ENCODE results near the gene CNTNAP2. TPM values are rescaled to one million over a fixed set of nuclear protein-coding genes. Genes with fewer than 3 reads are reported as not detected.

The CNTNAP2 gene
- total RNA-seq, 1 donor from 2014 or later, result 0.48 TPM

- DNase-seq, result peak; percentile 83
Measured at GRCh38 chr7:148356303-148356702, 2239.7 kb downstream of the CNTNAP2 start.

GRCh38 chr7:148362541-148362940 is 2245.9 kb downstream of the CNTNAP2 start:
- intact Hi-C loops (cut with DNase I), result no loop called here
- no peak for DNase-seq
- ATAC-seq (ENCODE audit: poor library complexity), result no peak

More at GRCh38 chr7:148356303-148356702, 2239.7 kb downstream of the CNTNAP2 start:
- ATAC-seq (ENCODE audit: poor library complexity), result peak; percentile 91
- intact Hi-C loops (cut with DNase I), result no loop called here

GRCh38 chr7:148367731-148368475 is 2251.3 kb downstream of the CNTNAP2 start:
- DNase-seq (no peak), ATAC-seq (ENCODE audit: poor library complexity) (no peak)
- intact Hi-C loops (cut with DNase I), result no loop called here

- ATAC-seq (ENCODE audit: poor library complexity), result no peak
- DNase-seq, result no peak
- intact Hi-C loops (cut with DNase I), result no loop called here
Measured at GRCh38 chr7:148368562-148368961, 2252.0 kb downstream of the CNTNAP2 start.

DNA sequence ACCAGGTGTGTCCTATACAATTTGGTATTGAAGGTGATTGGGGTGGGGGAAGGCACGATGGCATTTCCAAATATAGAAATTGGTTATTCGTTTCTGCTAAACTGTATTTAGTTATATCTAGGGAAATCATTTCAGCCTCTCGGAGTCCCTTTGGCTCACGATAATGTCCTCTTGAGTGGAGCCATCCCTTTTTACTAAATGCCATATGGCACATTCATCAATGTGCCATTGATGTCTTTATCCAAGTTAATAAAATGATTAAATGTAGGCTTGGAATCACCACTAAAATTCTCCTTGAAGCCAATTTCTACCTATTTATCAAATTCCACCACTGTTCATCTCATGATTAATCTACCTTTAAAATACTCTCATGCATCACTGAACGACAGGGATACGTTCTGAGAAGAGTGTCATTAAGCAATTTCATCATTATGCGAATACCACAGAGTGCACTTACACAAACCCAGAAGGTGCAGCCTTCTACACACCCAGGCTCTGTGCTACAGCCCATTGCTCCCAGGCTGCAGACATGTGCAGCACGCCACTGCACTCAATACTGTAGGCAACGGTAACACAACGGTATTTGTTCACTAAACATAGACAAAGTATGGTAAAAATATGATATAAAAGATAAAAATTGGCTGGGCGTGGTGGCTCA is 2254.8 kb downstream of the CNTNAP2 start:
- intact Hi-C loops (cut with DNase I), result no loop called here
- ATAC-seq (ENCODE audit: poor library complexity), result no peak

DNA sequence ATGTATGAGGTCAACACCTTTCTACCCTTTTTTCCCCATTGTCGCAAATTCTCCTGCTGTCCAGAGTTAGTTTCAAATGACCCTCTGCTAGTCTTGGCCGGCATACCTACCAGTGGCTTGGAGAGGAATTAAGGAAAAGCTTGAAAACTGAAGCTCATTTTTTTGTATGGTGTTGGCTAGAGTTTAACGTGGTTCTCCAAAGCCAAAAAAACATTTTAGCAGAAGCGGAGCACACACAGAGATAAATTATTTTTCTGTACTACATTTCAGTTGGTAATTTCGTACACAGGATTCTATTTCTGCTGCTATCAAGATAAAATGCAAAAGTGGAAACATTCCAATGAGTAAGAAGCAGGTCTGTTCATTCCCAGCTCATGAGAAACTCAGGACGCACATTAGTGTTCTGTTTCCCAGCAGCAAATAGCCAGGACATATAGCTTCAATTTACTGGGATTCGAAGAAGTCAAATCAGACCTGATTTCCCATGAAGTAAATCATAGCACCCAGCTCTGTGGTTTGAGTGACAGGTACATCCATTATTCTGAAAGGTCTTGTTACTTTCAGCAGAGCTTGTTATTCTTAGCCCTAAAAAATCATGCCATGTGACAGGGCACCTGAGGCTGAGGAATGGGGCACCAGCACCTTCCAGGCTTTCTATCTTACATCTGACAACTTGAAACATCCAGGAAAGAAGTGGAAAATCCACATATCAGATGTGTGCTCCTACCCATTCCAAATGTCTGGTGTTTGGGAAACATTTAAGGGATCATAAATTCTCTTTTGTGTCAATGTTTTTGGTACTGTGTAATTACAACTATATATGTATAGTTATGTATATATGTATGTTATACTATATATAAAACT is 2258.0 kb downstream of the CNTNAP2 start:
- ATAC-seq (ENCODE audit: poor library complexity), result no peak
- intact Hi-C loops (cut with DNase I), result no loop called here
- no peak for DNase-seq

More for the DNA sequence above, 2254.8 kb downstream of the CNTNAP2 start:
- no peak for DNase-seq

DNA sequence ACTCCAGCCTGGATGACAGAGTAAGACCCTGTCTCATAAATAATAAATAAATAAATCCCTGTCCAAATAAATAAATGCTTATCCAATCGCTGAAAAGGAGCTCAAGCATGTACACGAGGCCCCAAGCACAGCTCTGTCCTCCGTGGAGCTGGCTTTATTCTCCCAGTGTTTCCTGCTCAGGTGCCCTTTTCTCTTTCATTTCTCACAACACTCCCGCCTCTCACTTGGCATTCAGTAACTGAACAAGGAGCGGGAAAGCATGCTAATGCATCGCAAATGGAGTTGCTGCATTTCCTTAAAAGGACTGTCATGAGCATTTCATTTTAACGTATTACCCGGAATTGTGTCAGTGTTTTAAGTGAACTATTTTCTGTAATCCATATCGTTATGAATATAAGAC is 2263.1 kb downstream of the CNTNAP2 start:
- ATAC-seq (ENCODE audit: poor library complexity) (no peak), DNase-seq (no peak)
- intact Hi-C loops (cut with DNase I), result no loop called here

DNA sequence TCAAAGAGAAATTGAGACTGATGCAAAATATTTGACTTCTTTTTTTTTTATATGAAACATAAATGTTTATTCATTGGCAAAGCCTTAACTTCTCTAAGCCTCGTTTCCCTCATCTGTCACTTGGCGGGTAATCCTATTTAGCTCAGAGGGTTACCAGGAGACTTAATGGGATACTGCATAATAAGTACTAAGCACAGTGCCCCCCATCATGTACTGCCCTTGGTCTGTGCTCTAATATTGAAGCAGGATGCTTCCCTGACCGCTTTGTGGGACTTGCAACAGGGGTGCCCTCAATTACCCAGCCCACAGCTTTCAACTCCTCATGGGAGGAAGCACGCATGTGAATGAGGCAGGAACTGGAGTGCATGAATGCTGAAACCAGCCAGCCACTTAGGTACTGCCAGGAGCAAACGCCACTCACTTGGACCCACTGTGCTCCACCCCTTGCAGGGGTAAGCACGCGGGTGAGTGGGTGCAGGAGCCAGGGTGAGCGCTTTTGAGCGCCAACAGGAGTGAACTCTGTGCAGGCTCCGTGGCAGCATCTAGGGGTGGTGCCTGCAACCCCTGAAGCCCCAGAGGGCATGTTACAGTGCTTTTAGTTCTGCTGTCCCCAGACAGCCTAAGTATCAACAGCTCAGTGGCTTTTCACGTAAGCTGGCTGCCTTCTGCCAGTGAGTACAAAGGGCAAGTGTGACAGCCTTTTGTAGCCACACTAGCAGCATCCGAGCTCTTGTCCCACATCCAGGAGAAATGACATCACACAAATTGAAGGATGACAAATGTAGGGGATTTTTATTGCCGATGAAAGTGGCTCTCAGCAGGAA is 2264.2 kb downstream of the CNTNAP2 start:
- intact Hi-C loops (cut with DNase I), result no loop called here
- no peak for DNase-seq

DNA sequence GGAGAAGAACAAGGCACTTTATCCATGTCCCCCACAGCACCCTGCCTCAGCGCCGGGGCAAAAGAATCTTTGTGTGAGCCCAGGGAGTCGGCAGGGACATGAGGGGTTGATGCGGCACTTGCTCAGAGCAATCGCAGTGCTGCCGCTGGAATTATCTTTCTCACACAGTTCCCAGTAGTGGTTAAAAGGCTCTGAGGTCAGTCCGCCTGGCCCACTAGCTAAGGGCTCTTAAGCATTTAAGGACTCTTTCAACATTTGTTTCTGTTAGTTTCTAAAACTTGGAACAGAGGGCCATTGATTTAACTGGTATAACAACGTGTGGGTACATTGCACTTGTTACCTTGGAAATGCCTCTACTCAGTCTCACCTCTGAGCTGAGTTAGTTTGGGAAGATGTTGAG is 2266.0 kb downstream of the CNTNAP2 start:
- intact Hi-C loops (cut with DNase I), result no loop called here
- no peak for DNase-seq
- ATAC-seq (ENCODE audit: poor library complexity), result no peak

More for the DNA sequence above, 2264.2 kb downstream of the CNTNAP2 start:
- ATAC-seq (ENCODE audit: poor library complexity), result no peak

GRCh38 chr7:148383651-148384050 is 2267.1 kb downstream of the CNTNAP2 start:
- no peak for DNase-seq

DNA sequence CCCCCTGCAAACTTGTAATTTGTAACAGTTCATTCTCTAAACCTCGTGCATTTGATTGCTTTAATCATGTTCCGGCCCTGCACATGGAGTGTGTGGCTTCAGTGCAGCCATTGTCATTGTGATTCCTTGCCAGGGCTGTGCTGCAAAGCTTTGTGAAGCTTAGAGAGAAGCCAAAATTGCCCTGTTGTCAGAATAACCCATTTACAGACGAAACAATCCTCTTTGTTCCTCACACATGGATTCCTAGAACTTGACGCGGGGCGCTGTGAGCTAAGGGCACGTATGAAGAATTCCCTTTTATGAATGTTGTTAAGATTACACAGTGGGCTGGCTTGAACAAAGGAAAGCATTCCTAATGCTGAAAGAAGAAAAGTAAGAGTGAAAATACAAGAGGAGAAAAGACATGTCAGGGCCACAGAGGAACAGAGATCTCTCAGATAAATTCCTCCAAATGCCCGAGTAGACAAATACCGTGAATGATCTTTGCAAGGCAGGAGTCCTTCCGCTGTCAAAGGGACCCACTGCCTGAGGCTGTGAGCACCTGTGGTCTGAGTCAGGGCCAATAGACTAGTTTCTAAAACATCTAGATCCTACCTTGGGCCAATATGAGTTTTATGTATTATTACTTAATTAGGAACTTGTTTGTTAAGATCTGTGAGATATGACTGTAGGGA is 2268.5 kb downstream of the CNTNAP2 start:
- DNase-seq (no peak), ATAC-seq (ENCODE audit: poor library complexity) (no peak)
- intact Hi-C loops (cut with DNase I), result no loop called here

More at GRCh38 chr7:148383651-148384050, 2267.1 kb downstream of the CNTNAP2 start:
- no peak for ATAC-seq (ENCODE audit: poor library complexity)
- intact Hi-C loops (cut with DNase I), result no loop called here

GRCh38 chr7:148390381-148390780 is 2273.8 kb downstream of the CNTNAP2 start:
- ATAC-seq (ENCODE audit: poor library complexity) (no peak), DNase-seq (no peak)
- intact Hi-C loops (cut with DNase I), result no loop called here

- DNase-seq (no peak), ATAC-seq (ENCODE audit: poor library complexity) (no peak)
Measured at GRCh38 chr7:148391591-148391990, 2275.0 kb downstream of the CNTNAP2 start.

GRCh38 chr7:148394582-148394981 is 2278.0 kb downstream of the CNTNAP2 start:
- intact Hi-C loops (cut with DNase I), result no loop called here
- ATAC-seq (ENCODE audit: poor library complexity), result no peak
- DNase-seq, result no peak

More at GRCh38 chr7:148391591-148391990, 2275.0 kb downstream of the CNTNAP2 start:
- intact Hi-C loops (cut with DNase I), result no loop called here

GRCh38 chr7:148395352-148395811 is 2278.8 kb downstream of the CNTNAP2 start:
- intact Hi-C loops (cut with DNase I), result no loop called here
- DNase-seq, result no peak

DNA sequence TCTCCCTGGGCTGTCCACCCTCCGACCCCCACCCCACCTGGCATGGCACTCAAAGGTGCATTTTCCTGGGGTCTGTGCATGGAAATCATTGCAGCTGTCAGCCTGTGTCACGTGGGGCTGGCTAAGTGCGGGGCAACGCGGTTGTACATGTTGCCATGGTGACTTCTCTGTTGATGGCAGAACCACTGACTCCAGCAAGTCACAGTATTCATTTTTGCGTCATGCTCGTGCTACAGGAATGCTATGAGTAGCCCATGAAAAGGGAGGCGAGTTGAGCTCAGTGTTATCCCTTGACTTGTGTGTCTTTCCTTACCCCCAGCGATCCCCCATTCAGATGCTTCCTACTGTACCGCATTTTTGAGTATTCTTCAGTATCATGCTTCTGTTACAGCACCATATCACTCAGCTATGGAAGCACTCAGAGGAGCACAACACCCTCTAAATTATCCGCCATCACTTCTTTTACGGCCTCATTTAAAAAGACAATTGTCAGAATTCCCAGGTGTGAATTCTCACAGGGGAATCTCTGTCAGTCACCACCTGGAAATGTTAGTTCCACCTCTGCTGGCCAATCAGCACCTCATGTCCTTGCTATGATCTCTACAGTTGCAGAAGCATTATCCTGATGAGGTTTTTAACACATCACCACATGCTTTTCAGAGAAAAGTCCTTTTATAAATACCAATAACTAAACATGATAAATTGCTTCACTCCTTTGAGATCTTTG is 2279.6 kb downstream of the CNTNAP2 start:
- ATAC-seq (ENCODE audit: poor library complexity), result no peak
- intact Hi-C loops (cut with DNase I), result no loop called here
- no peak for DNase-seq

More at GRCh38 chr7:148395352-148395811, 2278.8 kb downstream of the CNTNAP2 start:
- no peak for ATAC-seq (ENCODE audit: poor library complexity)

GRCh38 chr7:148397056-148397455 is 2280.5 kb downstream of the CNTNAP2 start:
- ATAC-seq (ENCODE audit: poor library complexity) (no peak), DNase-seq (no peak)
- intact Hi-C loops (cut with DNase I), result no loop called here

Data from Right ventricle myocardium superior (tissue), 1 donor.